Ascending aorta (tissue), 2 donors: ENCODE measurements around the gene DET1. TPM values are rescaled to one million over a fixed set of nuclear protein-coding genes. Genes with fewer than 3 reads are reported as not detected.

Experiments
- DNase-seq, 2 donors: peaks; one replicate each; pipeline ENCODE4 v3.0.0-alpha.2; 2019; ENCODE audit warnings: low spot score in 2 of 2
- H3K27ac ChIP-seq, 2 donors: fragments of 200-600 bp; sonication (generic); one replicate each; pipeline ENCODE4 v1.5.1; 2016 to 2017; ENCODE audit warnings: mild to moderate bottlenecking in 1 of 2
- H3K27me3 ChIP-seq: fragments of 200-600 bp; sonication (generic); one replicate; pipeline ENCODE4 v1.5.1; 2017
- H3K36me3 ChIP-seq, 2 donors: fragments of 200-600 bp; sonication (generic); one replicate each; pipeline ENCODE4 v1.5.1; 2016
- H3K4me1 ChIP-seq, 2 donors: fragments of 200-600 bp; sonication (generic); one replicate each; pipeline ENCODE4 v1.5.1; 2016 to 2017; ENCODE audit warnings: mild to moderate bottlenecking in 1 of 2
- H3K4me3 ChIP-seq, 2 donors: fragments of 200-600 bp; sonication (generic); one replicate each; pipeline ENCODE4 v1.5.1; 2016 to 2017; ENCODE audit warnings: mild to moderate bottlenecking in 1 of 2
- H3K9me3 ChIP-seq, 2 donors: fragments of 200-600 bp; sonication (generic); one replicate each; pipeline ENCODE4 v1.5.1; 2016
- intact Hi-C: fragments of 100-400 bp; cut with DNase I; formaldehyde crosslinking; loops from one replicate; pipeline ENCODE4 v1.15.1; 2023
- total RNA-seq: library from RNA; depleted of rRNA; stranded (reverse); fragments of >200 nt; gene quantifications from one replicate; pipeline ENCODE4 v1.1.0, GENCODE V29; 2016
- TF ChIP-seq, protein P1 (sequence below), 3 experiments: fragments of 200-600 bp in 2 of 3; fragments of 450-650 bp in 1 of 3; sonication (generic) in 2 of 3; IDR thresholded peaks; one replicate each; pipeline ENCODE4 v1.5.1; 2016 to 2019; ENCODE audit warnings: antibody characterized with exemption in 3 of 3, mild to moderate bottlenecking in 1 of 3, moderate library complexity in 1 of 3

The DET1 gene
- total RNA-seq, 1 donor from 2014 or later = 1.6 TPM

GRCh38 chr15:88467073-88467934, 79.2 kb downstream of the DET1 start, which contains the start of the genes MRPL46 and MRPS11:
Gene MRPL46 (minus strand): TSS chr15:88467388. CDS start chr15:88467377, 11 bp downstream.
Gene MRPS11 (plus strand): TSS chr15:88467708. CDS start chr15:88467718, 10 bp downstream.
- peak within 1 kb of the TSS; percentile 87 to 90 for H3K4me3 ChIP-seq

DNA sequence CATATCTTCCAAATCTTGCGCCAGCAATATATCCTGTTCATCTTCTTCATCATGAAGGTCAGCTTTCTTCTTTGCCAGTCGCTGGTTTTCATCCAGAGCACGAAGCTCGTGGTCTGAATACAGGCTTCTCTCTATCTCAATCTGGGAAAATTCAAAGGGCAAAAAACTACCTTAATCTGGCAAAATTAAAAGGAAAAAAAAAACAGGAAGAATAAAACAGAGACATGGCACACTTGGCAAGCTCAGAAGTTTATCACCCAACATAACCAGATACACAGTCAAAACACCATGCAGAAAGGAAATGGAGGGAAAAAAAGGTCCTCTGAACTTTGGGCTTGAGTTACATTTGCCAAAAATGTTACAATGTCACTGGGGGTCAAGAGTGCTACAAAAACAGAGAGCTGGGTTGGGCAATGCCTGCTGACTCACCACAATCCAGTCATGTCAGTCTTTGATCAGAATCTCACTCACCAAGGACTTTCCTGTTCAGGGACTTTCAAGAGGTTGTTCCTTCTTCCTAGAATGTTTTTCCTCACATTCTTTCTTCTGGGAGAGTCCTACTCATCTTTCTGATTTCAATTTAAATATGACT, 80.8 kb downstream of the DET1 start:
- no peak overlapping the region for H3K27ac ChIP-seq
- no peak for DNase-seq
- TF ChIP-seq, protein P1, sequence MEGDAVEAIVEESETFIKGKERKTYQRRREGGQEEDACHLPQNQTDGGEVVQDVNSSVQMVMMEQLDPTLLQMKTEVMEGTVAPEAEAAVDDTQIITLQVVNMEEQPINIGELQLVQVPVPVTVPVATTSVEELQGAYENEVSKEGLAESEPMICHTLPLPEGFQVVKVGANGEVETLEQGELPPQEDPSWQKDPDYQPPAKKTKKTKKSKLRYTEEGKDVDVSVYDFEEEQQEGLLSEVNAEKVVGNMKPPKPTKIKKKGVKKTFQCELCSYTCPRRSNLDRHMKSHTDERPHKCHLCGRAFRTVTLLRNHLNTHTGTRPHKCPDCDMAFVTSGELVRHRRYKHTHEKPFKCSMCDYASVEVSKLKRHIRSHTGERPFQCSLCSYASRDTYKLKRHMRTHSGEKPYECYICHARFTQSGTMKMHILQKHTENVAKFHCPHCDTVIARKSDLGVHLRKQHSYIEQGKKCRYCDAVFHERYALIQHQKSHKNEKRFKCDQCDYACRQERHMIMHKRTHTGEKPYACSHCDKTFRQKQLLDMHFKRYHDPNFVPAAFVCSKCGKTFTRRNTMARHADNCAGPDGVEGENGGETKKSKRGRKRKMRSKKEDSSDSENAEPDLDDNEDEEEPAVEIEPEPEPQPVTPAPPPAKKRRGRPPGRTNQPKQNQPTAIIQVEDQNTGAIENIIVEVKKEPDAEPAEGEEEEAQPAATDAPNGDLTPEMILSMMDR (IDR thresholded peaks at IDR 0.05) = no peak

More at GRCh38 chr15:88467073-88467934, 79.2 kb downstream of the DET1 start, which contains the start of the genes MRPL46 and MRPS11:
- H3K4me1 ChIP-seq = peaks cover 6 to 18% of the 10 kb centered on the region in 2 donors
- H3K36me3 ChIP-seq = peaks cover 16 to 27% of the 10 kb centered on the region in 2 donors
- H3K27me3 ChIP-seq = no peaks in the 10 kb centered on the region
- peak within 1 kb of the TSS; percentile 89 to 90 for H3K27ac ChIP-seq
- peak; percentile 22 to 91 for DNase-seq
- intact Hi-C loops = loop anchor here (2.0 kb wide), 1 partner anchor 153 kb away; the partner anchor contains the start of gene AEN
- H3K9me3 ChIP-seq = no peaks in the 10 kb centered on the region
- TF ChIP-seq, protein P1 (IDR thresholded peaks at IDR 0.05) = no peak

GRCh38 chr15:88463870-88464532, 82.5 kb downstream of the DET1 start:
- H3K27ac ChIP-seq = no peak overlapping the region
- TF ChIP-seq, protein P1 (IDR thresholded peaks at IDR 0.05) = no peak
- peaks cover 40 to 57% of the 10 kb centered on the region in 2 donors for H3K36me3 ChIP-seq
- H3K9me3 ChIP-seq = no peaks in the 10 kb centered on the region
- H3K4me1 ChIP-seq = peaks cover 6 to 18% of the 10 kb centered on the region in 2 donors
- H3K27me3 ChIP-seq = no peaks in the 10 kb centered on the region
- no peak for DNase-seq
- H3K4me3 ChIP-seq = no peak overlapping the region
- intact Hi-C loops = no loop called here

More for the DNA sequence above, 80.8 kb downstream of the DET1 start:
- Histone ChIP-seq H3K4me1 (peaks cover 6 to 18% of the 10 kb centered on the region in 2 donors), H3K36me3 (peaks cover 23 to 40% of the 10 kb centered on the region in 2 donors), H3K4me3 (peak overlapping the region in 1 of 2 donors; percentile 90), H3K9me3 (no peaks in the 10 kb centered on the region), H3K27me3 (no peaks in the 10 kb centered on the region)
- intact Hi-C loops = loop anchor here (2.0 kb wide), 1 partner anchor 155 kb away; the partner anchor contains the start of gene AEN

Other genes with a start within 250 kb of the DET1 start
- gene MRPL46, start 79.3 kb downstream of the DET1 start, total RNA-seq = 29.7 TPM
- 29.4 TPM for gene MRPS11, start 79.0 kb downstream of the DET1 start, total RNA-seq
- gene AEN, start 74.7 kb upstream of the DET1 start, total RNA-seq = 13.5 TPM
- 5.3 TPM for gene ISG20, start 92.3 kb upstream of the DET1 start, total RNA-seq